IMR-90 (cell line): ENCODE results near the gene TMOD1. TPM values are rescaled to one million over a fixed set of nuclear protein-coding genes. Genes with fewer than 3 reads are reported as not detected.

ENCODE experiments used
- ATAC-seq: fragments of 200-7000 bp; cut with Tn5 transposase; 2 replicates; pipeline ENCODE4 v1.9.1; 2020; ENCODE audit warnings: low read depth, mild to moderate bottlenecking, moderate library complexity
- BruUV-seq: library from RNA; stranded (reverse); fragments of 400-500 nt; replicated peaks from 2 replicates; lab custom pipeline; 2021; lab: Mats Ljungman, UMichigan
- CTCF ChIA-PET: fragments of 300-600 bp; formaldehyde crosslinking; extraction: SDS; loops from one replicate; lab custom pipeline; 2021; ENCODE audit warnings: antibody characterized with exemption; lab: Yijun Ruan, JAX
- POLR2A ChIA-PET: fragments of 300-600 bp; sonication (Branson Sonifier 250); formaldehyde crosslinking; loops from one replicate; lab custom pipeline; 2022; ENCODE audit warnings: antibody characterized with exemption; ENCODE audit not compliant: unreplicated experiment; lab: Charles Lee
- DNase-seq: peaks from one replicate; pipeline ENCODE4 v3.0.0; 2013
- H2AFZ ChIP-seq: replicated peaks from 2 replicates; pipeline ENCODE3; 2013; ENCODE audit warnings: low read length, mild to moderate bottlenecking; ENCODE audit not compliant: poor library complexity
- H2AK5ac ChIP-seq: 2 replicates; pipeline ENCODE4 v1.6.1; 2013; ENCODE audit warnings: low read depth, low read length, inconsistent platforms
- H2AK9ac ChIP-seq: replicated peaks from 2 replicates; pipeline ENCODE3; 2013; ENCODE audit warnings: mild to moderate bottlenecking, low read depth, low read length, moderate library complexity; ENCODE audit not compliant: poor library complexity
- H2BK120ac ChIP-seq: 2 replicates; pipeline ENCODE4 v1.6.1; 2013; ENCODE audit warnings: low read depth, low read length, inconsistent platforms
- H2BK15ac ChIP-seq: 3 replicates; pipeline ENCODE4 v1.6.1; 2013; ENCODE audit warnings: low read depth, low read length, inconsistent platforms
- H2BK20ac ChIP-seq: 2 replicates; pipeline ENCODE4 v1.6.1; 2013; ENCODE audit warnings: low read depth, mild to moderate bottlenecking, inconsistent platforms, low read length, moderate library complexity
- H2BK5ac ChIP-seq: 2 replicates; pipeline ENCODE4 v1.6.1; 2013; ENCODE audit warnings: mild to moderate bottlenecking, low read depth, low read length, inconsistent platforms; ENCODE audit not compliant: poor library complexity, severe bottlenecking
- H3K14ac ChIP-seq: replicated peaks from 2 replicates; pipeline ENCODE4 v1.6.1; 2013; ENCODE audit warnings: low read depth, low read length, inconsistent platforms
- H3K18ac ChIP-seq: 2 replicates; pipeline ENCODE4 v1.6.1; 2013; ENCODE audit warnings: low read depth, low read length, control low read depth
- H3K23ac ChIP-seq: 2 replicates; pipeline ENCODE4 v1.6.1; 2013; ENCODE audit warnings: low read depth, low read length, inconsistent platforms
- H3K27ac ChIP-seq: 2 replicates; pipeline ENCODE4 v1.5.1; 2013; ENCODE audit warnings: mild to moderate bottlenecking, control low read depth, low read length; ENCODE audit not compliant: insufficient read depth
- H3K27me3 ChIP-seq: 2 replicates; pipeline ENCODE4 v1.6.1; 2013; ENCODE audit warnings: low read length; ENCODE audit not compliant: control insufficient read depth, insufficient read depth
- H3K36me3 ChIP-seq: 2 replicates; pipeline ENCODE4 v1.6.1; 2013; ENCODE audit warnings: low read length, mixed read lengths; ENCODE audit not compliant: control insufficient read depth, insufficient read depth
- H3K4ac ChIP-seq: 2 replicates; pipeline ENCODE4 v1.6.1; 2013; ENCODE audit warnings: low read depth, low read length, inconsistent platforms
- H3K4me1 ChIP-seq: 2 replicates; pipeline ENCODE4 v1.6.1; 2013; ENCODE audit warnings: low read length, mixed read lengths; ENCODE audit not compliant: control insufficient read depth, insufficient read depth
- H3K4me2 ChIP-seq: 2 replicates; pipeline ENCODE4 v1.6.1; 2013; ENCODE audit warnings: low read depth, mild to moderate bottlenecking, control low read depth, low read length, moderate library complexity
- H3K4me3 ChIP-seq: 2 replicates; pipeline ENCODE4 v1.5.1; 2013; ENCODE audit warnings: low read depth, mild to moderate bottlenecking, control low read depth, low read length, moderate library complexity; ENCODE audit not compliant: insufficient read depth
- H3K56ac ChIP-seq: 2 replicates; pipeline ENCODE4 v1.6.1; 2013; ENCODE audit warnings: low read length, inconsistent platforms; ENCODE audit not compliant: insufficient read depth; ENCODE audit errors: extremely low read depth
- H3K79me1 ChIP-seq, 2 experiments: 2 replicates each; pipeline ENCODE4 v1.6.1; 2013; ENCODE audit warnings: low read length in 2 of 2, inconsistent platforms in 1 of 2, low read depth in 1 of 2
- H3K9ac ChIP-seq: 2 replicates; pipeline ENCODE4 v1.6.1; 2013; ENCODE audit warnings: low read depth, low read length, control low read depth
- H3K9me1 ChIP-seq: 2 replicates; pipeline ENCODE4 v1.6.1; 2013; ENCODE audit warnings: low read length, inconsistent platforms; ENCODE audit not compliant: insufficient read depth
- H3K9me3 ChIP-seq: 2 replicates; pipeline ENCODE4 v1.6.1; 2013; ENCODE audit warnings: low read length; ENCODE audit not compliant: control insufficient read depth, insufficient read depth
- H4K20me1 ChIP-seq: 2 replicates; pipeline ENCODE4 v1.6.1; 2013; ENCODE audit warnings: low read length, inconsistent platforms; ENCODE audit not compliant: insufficient read depth
- H4K5ac ChIP-seq: 2 replicates; pipeline ENCODE4 v1.6.1; 2013; ENCODE audit warnings: mild to moderate bottlenecking, low read depth, low read length, control low read depth
- H4K8ac ChIP-seq, 2 experiments: 2 replicates each; pipeline ENCODE4 v1.6.1; 2013; ENCODE audit warnings: low read depth in 2 of 2, low read length in 2 of 2, control low read depth in 1 of 2, inconsistent platforms in 1 of 2
- H4K91ac ChIP-seq: 2 replicates; pipeline ENCODE4 v1.6.1; 2013; ENCODE audit warnings: low read depth, low read length, inconsistent platforms; ENCODE audit not compliant: insufficient read depth
- MXI1 ChIP-seq: IDR thresholded peaks from 2 replicates; pipeline ENCODE4 v1.6.1; 2012; ENCODE audit warnings: low read depth, mild to moderate bottlenecking, low read length, moderate library complexity, borderline replicate concordance
- POLR2A ChIP-seq: IDR thresholded peaks from 2 replicates; pipeline ENCODE4 v1.6.1; 2012; ENCODE audit warnings: mild to moderate bottlenecking, low read depth, low read length
- WGBS, 2 experiments: methylation state at CpG; one replicate each; pipeline versions ENCODE4 v1.1.5 to v1.1.7; 2013; ENCODE audit warnings: missing lambda C conversion rate in 2 of 2; ENCODE audit not compliant: insufficient read length in 1 of 2; ENCODE audit errors: extremely low coverage in 2 of 2; 5-methylcytosine and 5-hydroxymethylcytosine counted together
- dilution Hi-C: fragments of 300-500 bp; cut with HindIII; formaldehyde crosslinking; loops from one replicate; pipeline ENCODE4 v1.14.3; 2018; ENCODE audit warnings: low sequenced_read_pairs; ENCODE audit not compliant: unreplicated experiment
- in situ Hi-C: fragments of 300-500 bp; cut with MboI; formaldehyde crosslinking; loops from 3 replicates; pipeline ENCODE4 v1.14.3; 2019; ENCODE audit warnings: low sequenced_read_pairs, inconsistent platforms, mixed read lengths
- intact Hi-C: fragments of 100-400 bp; cut with micrococcal nuclease; formaldehyde crosslinking; loops from 2 replicates; pipeline ENCODE4 v1.10.0; 2022
- polyA plus RNA-seq, 3 experiments: library from polyadenylated mRNA; depleted of rRNA; stranded (reverse); fragments of >200 nt; gene quantifications; 2 replicates each; pipeline ENCODE4 v1.2.3, GENCODE V29; 2012; ENCODE audit warnings: low replicate concordance in 1 of 3
- total RNA-seq: library from RNA; depleted of rRNA; stranded (reverse); fragments of >200 nt; gene quantifications from 2 replicates; pipeline ENCODE4 v1.2.3, GENCODE V29; 2012

Gene TMOD1
- total and polyA plus RNA-seq, 2 of the 4 experiments (the other 2 are of a cell fraction), result 0.18 to 0.38 TPM

- Histone ChIP-seq H3K23ac (no peak overlapping the region), H2BK15ac (no peak overlapping the region), H3K27ac (no peak overlapping the region), H3K36me3 (no peaks in the 10 kb centered on the region), H2AK5ac (no peak overlapping the region), H4K8ac (no peak overlapping the region), H2AK9ac (no peak overlapping the region), H4K20me1 (0 out of 2 replicates have a peak, but pooled peaks cover 9% of the 10 kb centered on the region), H3K79me1 (no peaks in the 10 kb centered on the region), H3K56ac (no peak overlapping the region), H4K5ac (no peak overlapping the region), H3K9me3 (no peaks in the 10 kb centered on the region; the same call in 1 of the 2 replicates), H3K4ac (no peak overlapping the region), H2BK120ac (no peak overlapping the region), H3K9me1 (peaks cover 23% of the 10 kb centered on the region), H3K4me1 (peaks cover 13% of the 10 kb centered on the region), H3K18ac (no peak overlapping the region), H3K14ac (no peak overlapping the region), H4K91ac (no peak overlapping the region), H3K27me3 (peaks cover 6% of the 10 kb centered on the region), H2BK20ac (no peak overlapping the region; the same call in 1 of the 2 replicates), H2BK5ac (no peak overlapping the region), H2AFZ (no peak overlapping the region), H3K9ac (no peak overlapping the region), H3K4me2 (no peak overlapping the region), H3K4me3 (no peak overlapping the region)
- no peak for ATAC-seq
- in situ Hi-C loops, result no loop called here
- DNase-seq, result no peak
- intact Hi-C loops, result no loop called here
- dilution Hi-C loops, result no loop called here
- TF ChIP-seq MXI1, result no peak
- no peak for TF ChIP-seq POLR2A
- ChIA-PET CTCF (interaction anchor here (0.7 to 1.1 kb wide), 2 partner anchors 12 to 13 kb away, joined by 3 read pairs; no protein-coding TSS in a partner anchor), POLR2A (no interaction called here)
- BruUV-seq, result no TSS peak
- WGBS, 2 experiments, result 100% methylated on average over 1 of the region's 6 CpGs; no CpG with 5 or more reads in 1 of the 2 experiments
Measured at GRCh38 chr9:97515662-97516061, 14.2 kb downstream of the TMOD1 start.
